Kidney epithelial cell (primary cell): ENCODE data around the gene ACAA1. TPM values are rescaled to one million over a fixed set of nuclear protein-coding genes. Genes with fewer than 3 reads are reported as not detected.

Experiments used
- DNase-seq: peaks from one replicate; pipeline ENCODE4 v3.0.0-alpha.2; 2010; ENCODE audit warnings: low read depth
- H3K27me3 ChIP-seq: 2 replicates; pipeline ENCODE4 v1.6.0; 2011; ENCODE audit warnings: low read length; ENCODE audit not compliant: control insufficient read depth, insufficient read depth
- H3K36me3 ChIP-seq: 2 replicates; pipeline ENCODE4 v1.5.1; 2011; ENCODE audit warnings: low read length; ENCODE audit not compliant: control insufficient read depth, insufficient read depth
- H3K4me3 ChIP-seq: 2 replicates; pipeline ENCODE4 v1.5.1; 2011; ENCODE audit warnings: low read depth, mild to moderate bottlenecking, control low read depth, low read length
- CTCF ChIP-seq: IDR thresholded peaks from 2 replicates; pipeline ENCODE4 v1.5.1; 2011; ENCODE audit warnings: mild to moderate bottlenecking, moderate library complexity, low read length, control low read depth, inconsistent platforms; ENCODE audit not compliant: insufficient read depth, poor library complexity, severe bottlenecking
- total RNA-seq: library from RNA; depleted of rRNA; stranded (reverse); fragments of >200 nt; gene quantifications from 2 replicates; pipeline ENCODE4 v1.2.3, GENCODE V29; 2015

The ACAA1 gene
- total RNA-seq, 1 donor from 2014 or later: 54.5 TPM

- Histone ChIP-seq H3K27me3 (no peaks in the 10 kb centered on the region), H3K4me3 (no peak overlapping the region), H3K36me3 (no peaks in the 10 kb centered on the region)
- DNase-seq: no peak
- no peak for TF ChIP-seq CTCF
These were observed 20.2 kb upstream of the ACAA1 start for GRCh38 chr3:38157117-38157516.

- no peak for TF ChIP-seq CTCF
- no peaks in the 10 kb centered on the region for H3K36me3 ChIP-seq
- DNase-seq: no peak
- H3K27me3 ChIP-seq: no peaks in the 10 kb centered on the region
- H3K4me3 ChIP-seq: no peak overlapping the region
These were observed 18.9 kb upstream of the ACAA1 start for GRCh38 chr3:38155825-38156224.

- H3K36me3 ChIP-seq: no peaks in the 10 kb centered on the region
- TF ChIP-seq CTCF: no peak
- H3K4me3 ChIP-seq: no peak overlapping the region
- no peak for DNase-seq
- no peaks in the 10 kb centered on the region for H3K27me3 ChIP-seq
These were observed 17.8 kb upstream of the ACAA1 start for GRCh38 chr3:38154625-38155255.

- DNase-seq: no peak
- H3K4me3 ChIP-seq: no peak overlapping the region
- no peaks in the 10 kb centered on the region for H3K27me3 ChIP-seq
- no peaks in the 10 kb centered on the region for H3K36me3 ChIP-seq
- no peak for TF ChIP-seq CTCF
These were observed 17.1 kb upstream of the ACAA1 start for GRCh38 chr3:38154033-38154494.

- no peak for TF ChIP-seq CTCF
- H3K4me3 ChIP-seq: no peak overlapping the region
- H3K27me3 ChIP-seq: no peaks in the 10 kb centered on the region
- no peak for DNase-seq
- H3K36me3 ChIP-seq: no peaks in the 10 kb centered on the region
These were observed 16.3 kb upstream of the ACAA1 start for GRCh38 chr3:38153221-38153620.

- DNase-seq: no peak
- Histone ChIP-seq H3K4me3 (no peak overlapping the region), H3K36me3 (no peaks in the 10 kb centered on the region), H3K27me3 (no peaks in the 10 kb centered on the region)
- no peak for TF ChIP-seq CTCF
These were observed 15.7 kb upstream of the ACAA1 start for GRCh38 chr3:38152609-38153008.
